Activated CD8-positive, alpha-beta memory T cell treated with anti-CD3 and anti-CD28 coated beads for 4 hours (primary cell): ENCODE results near the gene EEF2K.
"Not testable (repeated sequence)": the region's sequence is repeated elsewhere in the genome, so short reads cannot be mapped to it uniquely, and the experiment has no call there.

ENCODE experiments used
- DNase-seq, 2 donors: peaks; one replicate each; pipeline ENCODE4 v3.0.0-alpha.2; 2020; ENCODE audit warnings: low read depth in 2 of 2

Gene EEF2K

DNA sequence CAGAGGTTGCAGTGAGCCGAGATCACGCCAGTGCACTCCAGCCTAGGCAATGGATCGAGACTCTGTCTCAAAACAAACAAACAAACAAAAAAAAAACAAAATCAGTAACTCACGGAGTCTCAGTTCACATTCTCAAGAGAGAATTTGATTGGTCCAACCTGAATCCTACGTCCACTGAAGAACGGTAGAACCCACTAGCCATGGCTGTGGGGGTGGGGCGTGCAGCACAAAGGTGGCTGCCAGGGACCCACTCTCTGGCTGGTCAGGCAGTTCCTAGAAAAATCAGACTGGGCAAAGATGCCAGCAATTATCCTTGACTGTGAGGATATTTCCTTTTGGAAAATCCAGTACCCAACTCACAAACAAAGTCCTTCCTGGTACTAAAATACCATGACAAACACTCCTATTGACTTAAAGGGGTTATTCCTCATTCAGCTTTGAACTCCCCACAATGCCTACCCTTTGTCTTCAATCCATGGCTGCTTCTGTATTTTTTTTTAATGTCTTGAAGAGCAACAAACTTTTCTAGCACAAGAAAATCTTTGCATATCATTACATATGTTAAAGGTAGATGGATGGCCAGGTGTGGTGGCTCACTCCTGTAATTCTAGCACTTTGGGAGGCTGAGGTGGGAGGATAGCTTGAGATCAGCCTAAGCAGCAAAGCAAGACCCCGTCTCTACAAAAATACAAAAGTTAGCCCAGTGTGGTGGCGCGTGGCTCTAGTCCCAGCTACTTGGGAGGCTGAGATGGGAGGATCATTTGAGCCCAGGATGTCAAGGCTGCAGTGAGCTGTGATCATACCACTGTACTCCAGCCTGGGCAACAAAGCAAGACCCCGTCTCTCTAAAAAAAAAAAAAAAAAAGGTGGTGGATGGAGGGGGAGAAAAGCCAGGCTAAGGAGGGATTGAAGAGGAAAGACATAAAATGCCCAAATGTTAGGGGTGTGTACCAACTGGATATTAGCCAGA, 87.3 kb downstream of the EEF2K start:
- DNase-seq: no peak

DNA sequence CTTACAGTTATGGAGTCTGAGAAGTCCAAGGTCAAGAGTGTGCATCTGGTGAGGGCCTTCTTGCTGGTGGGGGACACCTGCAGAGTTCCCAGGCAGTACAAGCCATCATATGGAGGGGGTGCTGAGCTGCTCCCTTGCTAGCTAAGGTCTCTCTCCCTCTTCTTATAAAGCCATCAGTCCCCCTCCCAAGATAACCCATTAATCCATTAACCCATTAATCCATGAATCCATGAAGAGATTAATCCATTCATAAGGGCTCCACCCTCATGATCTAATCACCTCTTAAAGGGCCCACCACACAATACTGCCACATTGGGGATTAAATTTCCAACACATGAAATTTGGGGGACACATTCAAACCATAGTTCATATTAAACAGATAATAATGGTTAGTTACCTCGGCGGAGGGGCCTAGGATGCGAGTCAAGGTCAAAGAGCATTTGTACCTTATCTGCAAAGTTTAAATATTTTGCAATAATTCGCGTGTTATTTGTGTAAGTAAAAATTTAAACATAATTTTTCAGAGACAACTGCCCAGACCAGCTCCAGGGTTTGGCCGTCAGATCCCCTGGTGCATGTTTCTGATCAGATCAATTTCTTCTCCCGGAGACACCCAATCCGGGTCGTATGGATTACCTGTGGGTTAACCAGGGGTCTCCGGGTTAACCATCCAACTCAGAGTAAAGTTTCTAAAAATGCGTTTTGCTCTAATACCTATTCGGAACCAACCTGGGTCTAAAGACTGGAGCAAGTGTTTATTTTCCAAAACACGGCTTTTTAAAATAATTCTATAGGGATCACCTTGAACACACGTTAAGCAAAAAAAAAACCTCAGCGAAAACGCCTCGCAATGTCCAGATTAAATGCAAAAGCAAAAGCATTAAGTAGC, 90.4 kb downstream of the EEF2K start:
- DNase-seq: no peak

- peak; percentile 98 to 99 for DNase-seq
These were observed 91.2 kb downstream of the EEF2K start, which contains the start of gene POLR3E for GRCh38 chr16:22297114-22297870. POLR3E (plus strand) TSS chr16:22297409; CDS start chr16:22302969, 5,560 bp downstream.

GRCh38 chr16:22297871-22298733, 92.0 kb downstream of the EEF2K start:
- DNase-seq: peak; percentile 34 to 50

- no peak for DNase-seq
These were observed 93.0 kb downstream of the EEF2K start for GRCh38 chr16:22299036-22299435.

- DNase-seq: peak in 1 of 2 donors; percentile 25
These were observed 94.5 kb downstream of the EEF2K start for GRCh38 chr16:22300427-22301071.

DNA sequence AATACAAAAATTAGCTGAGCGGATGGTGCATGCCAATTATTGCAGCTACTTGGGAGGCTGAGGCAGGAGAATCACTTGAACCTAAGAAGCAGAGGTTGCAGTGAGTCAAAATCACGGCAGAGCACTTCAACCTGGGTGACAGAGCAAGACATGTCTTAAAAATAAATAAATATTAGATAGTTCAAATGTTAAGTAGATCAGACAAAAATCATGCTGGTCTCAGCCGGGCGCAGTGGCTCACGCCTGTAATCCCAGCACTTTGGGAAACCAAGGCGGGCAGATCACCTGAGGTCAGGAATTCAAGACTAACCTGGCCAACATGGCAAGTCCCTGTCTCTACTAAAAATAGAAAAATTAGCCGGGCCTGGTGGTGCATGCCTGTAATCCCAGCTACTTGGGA, 95.3 kb downstream of the EEF2K start:
- not testable (repeated sequence) for DNase-seq

DNA sequence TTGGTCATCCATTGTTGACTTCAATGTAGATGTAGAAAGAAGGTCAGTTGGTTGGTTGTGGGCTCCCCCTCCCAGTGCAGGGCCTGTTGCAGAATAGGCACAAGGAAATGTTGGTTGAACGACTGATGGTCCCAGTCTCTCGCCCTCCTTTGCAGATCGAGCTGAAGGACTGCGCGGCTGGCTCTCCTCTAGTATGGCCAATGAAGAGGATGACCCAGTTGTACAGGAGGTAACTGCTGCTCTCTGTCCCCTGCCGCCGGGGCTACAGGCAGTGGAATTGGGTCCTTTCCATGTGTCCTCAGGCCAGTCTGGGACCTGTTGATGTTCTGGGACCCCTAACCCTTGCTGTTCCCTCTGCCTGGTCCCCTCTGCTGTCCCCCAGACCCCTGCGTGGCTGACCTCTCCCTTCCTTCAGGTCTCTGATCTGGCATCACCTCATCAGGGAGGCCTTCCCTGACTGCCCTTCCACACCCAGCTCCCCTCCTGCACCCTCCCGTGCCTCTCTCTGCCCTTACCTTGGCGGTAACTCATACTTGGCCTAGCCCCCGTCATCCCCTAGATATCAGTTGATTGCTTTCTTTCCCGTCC, 96.8 kb downstream of the EEF2K start:
- DNase-seq: no peak

GRCh38 chr16:22304411-22304810, 98.3 kb downstream of the EEF2K start:
- DNase-seq: no peak

DNA sequence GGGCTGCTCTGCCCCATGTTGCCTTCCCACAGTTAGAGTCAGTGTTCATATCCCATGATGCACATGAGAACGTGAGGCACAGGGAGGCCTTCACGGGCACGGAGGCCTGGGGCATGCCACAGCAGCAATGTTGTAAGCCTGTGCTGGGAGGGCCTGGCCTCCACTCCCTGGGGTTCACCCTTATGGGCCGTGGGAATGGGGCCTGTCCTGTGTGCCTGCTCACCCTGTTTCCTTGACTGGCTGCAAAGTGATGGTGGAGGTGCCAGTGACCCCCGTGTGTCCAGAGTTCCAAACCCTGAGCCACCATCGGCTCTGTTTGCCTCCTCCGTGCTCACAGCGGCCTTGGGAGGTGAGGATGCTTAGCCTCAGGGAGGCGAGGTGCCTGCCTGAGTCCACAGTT, 100.7 kb downstream of the EEF2K start:
- DNase-seq: no peak

DNA sequence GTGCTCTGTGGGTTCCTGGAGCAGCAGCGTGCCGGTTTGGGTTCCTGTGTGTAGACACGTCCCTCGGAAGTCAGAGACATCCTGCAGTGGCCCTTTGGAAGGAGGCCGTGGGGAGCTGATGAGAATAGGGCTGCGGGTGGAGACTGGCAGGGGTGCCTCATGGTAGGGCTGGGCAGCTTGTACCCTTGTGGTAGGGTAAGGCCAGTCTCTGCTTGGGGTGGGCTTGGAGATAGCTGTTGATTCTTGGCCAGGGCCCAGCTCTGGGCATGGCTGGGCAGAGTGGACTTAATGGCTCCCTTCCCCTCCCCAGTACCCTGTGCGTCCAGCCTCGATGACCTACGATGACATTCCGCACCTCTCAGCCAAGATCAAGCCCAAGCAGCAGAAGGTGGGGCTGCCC, 101.8 kb downstream of the EEF2K start:
- DNase-seq: no peak

DNA sequence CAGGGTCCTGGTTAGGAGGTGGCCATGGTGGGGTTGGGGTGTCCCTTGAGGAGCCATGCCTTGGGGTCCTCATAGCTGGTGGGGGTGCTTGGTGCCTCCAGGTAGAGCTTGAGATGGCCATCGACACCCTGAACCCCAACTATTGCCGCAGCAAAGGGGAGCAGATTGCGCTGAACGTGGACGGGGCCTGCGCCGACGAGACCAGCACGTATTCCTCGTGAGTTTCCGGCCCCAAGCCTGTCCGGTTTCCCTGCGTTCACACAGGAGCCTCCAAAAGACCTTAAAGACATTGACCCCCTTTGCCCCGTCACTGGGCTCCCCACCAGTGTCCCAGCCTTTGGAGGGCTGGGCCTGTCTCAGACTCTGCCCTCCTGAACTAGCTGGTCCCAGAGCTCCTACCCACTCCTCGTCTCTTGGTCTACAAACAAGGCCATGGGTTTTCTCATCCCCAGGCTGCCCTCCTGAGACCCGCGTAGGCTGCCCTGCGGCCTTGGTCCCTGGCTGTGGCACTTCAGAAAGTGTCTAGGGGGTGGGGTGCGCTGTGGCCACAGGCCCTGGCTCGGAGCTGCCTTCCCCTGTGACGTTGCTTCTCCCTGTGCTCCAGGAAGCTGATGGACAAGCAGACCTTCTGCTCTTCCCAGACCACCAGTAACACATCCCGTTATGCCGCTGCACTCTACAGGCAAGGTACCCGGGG, 102.9 kb downstream of the EEF2K start:
- no peak for DNase-seq

GRCh38 chr16:22311520-22311919, 105.4 kb downstream of the EEF2K start:
- no peak for DNase-seq

GRCh38 chr16:22312897-22313781, 107.1 kb downstream of the EEF2K start:
- no peak for DNase-seq

- DNase-seq: no peak
These were observed 107.9 kb downstream of the EEF2K start for GRCh38 chr16:22313876-22314470.

DNA sequence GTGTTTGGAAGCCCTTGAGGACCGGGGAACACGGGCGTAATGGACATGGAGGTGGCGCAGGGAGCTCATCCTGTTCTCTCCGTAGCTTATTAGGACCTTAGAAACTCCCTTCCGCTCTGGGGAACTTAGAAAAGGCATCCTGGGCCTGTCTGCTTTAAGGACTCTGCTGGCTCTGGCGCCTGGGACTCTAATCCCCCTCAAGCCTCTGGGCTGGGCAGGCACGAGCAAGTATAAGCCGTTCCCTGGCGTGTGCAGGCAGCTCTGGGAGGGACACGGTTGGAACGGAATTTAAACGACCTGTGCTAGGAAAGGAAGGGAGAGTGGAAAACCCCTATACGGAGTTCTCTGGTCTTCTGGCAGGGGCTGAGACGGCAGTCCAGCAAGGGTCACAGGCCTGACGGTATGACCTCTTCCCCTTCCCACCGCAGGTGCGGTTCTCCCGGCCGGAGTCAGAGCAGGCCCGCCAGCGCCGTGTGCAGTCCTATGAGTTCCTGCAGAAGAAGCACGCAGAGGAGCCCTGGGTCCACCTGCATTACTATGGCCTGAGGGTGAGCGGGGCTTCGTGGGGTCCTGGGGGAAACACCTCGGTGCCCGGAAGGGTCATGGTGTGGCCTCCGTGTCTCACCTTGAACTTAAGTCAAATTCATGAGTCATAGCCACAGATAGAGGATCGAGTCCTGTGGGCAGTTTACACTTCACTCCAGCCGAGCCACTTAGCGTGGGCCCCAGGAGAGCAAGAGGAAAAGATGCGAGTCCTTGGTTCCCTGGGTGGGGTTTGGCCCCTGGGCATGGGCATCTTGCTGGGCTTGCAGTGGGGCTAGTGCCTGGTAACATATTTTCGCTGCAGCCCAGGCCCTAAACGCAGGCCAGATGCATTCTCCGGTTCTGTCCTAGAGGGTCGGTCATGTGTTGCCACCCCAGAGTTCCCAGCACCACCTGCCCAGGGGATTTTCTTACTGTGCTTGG, 108.9 kb downstream of the EEF2K start:
- no peak for DNase-seq

- DNase-seq: no peak
These were observed 109.9 kb downstream of the EEF2K start for GRCh38 chr16:22315979-22316378.
